ENCODE measurements around the gene C2orf92.
"Not testable (repeated sequence)": the region's sequence is repeated elsewhere in the genome, so short reads cannot be mapped to it uniquely, and the experiment has no call there.

Gene C2orf92

DNA sequence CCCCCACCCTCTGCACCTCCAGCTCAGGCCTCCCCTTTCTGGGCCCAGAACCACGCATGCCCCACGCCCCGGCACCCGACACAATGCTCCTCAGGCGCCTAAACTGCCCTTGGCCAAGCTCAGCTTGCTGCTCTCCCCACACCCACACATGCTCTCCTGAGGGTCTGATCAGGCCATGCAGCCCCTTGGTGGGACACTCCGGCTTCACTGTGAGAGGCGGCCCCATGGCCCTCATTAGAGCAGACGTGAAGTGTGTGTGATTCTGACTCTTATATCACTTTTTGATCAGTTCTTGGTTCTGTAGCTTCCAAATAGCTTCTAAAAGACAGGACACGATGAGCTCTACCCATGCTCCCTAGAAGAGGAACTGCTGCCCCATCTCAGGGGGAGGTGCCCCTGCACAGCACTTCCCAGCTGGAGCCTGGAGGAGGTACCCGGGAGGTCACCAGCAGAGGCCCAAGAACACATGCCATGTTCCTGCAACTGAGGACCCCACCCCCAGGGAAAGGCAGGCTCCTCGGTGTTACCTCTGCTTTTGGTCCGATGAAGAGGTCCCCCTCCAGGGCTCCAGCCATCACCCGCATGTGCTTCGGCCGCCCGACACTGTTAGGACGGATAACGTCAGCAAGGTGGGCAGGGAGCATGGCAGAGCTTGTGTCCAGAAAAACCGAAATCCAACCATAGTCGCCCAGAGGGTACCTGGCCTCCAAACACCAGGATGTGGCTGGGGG, 9.3 kb upstream of the C2orf92 start:
- DNase-seq (ENCODE audit: low spot score): no peak

DNA sequence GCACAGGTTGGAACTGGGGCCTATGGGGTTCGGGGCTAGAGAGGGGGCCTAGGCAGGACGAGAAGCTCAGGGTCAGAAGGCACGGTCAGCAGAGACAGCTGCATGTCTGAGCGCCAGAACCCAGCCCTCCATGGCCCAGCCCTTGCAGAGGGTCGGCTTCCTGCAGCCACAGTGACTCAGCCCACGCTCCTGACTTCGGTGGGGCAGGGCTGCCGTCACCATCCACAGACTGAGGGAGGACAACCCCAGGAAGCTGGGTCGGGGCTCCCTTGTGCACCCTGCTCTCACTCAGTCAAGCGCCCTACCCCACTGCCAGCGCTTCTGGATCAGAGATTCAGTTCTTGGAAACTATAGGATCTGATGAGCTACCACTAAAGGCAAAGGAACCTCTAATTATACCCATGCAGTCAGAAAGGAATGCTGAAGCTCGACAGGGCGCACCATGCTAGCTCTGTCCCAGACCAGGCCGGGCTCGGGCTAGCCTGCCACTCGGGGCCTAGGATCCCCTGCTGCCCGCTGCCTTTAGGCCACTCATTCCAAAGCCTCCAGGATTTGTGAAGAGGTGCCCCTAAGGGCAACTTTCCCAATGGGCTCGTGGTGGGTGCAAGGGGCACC, 8.6 kb upstream of the C2orf92 start:
- no peak for DNase-seq (ENCODE audit: low spot score)

DNA sequence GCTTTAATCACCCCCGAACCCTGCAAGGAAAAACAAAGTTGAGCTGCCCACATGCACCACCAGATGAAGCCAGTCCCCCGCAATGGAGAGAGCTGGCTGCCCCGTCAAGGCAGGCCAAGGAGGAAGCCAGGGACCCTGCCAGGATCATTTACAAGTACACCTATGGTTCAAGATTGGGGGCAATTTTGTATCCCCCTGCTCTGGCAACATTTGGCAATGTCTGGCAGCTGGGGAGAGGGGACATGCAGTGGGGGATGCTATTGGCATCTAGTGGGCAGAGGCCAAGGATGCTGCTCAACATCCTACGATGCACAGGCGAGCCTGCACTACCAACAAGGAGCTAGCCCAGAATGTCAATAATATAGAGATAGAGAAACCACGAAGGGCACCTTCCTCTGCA, 7.6 kb upstream of the C2orf92 start:
- no peak for DNase-seq (ENCODE audit: low spot score)

DNA sequence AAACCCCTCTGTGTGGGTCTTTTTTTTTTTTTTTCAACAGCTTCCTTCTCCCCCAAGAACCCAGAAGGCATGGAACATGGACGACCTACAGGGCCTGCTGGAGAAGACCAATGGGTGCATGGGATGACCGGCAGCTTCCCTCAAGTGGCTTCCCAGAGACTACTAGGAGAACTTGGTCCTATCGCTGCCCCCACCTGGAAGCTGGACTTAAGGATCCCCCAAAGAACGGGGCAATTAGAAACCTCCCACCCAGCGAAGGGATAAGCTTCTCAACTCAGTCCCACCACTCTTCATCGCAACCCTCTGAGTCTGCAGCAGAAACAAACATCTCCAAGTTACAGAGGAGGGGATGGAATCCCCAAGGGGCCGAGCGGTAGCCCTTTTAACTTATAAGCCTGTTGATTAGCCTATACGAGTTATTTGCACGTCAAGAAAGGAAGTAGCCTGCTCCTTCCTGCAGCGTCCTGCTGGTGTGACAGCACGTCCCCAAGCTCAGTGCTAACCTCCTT, 7.1 kb upstream of the C2orf92 start:
- DNase-seq (ENCODE audit: low spot score): no peak

DNA sequence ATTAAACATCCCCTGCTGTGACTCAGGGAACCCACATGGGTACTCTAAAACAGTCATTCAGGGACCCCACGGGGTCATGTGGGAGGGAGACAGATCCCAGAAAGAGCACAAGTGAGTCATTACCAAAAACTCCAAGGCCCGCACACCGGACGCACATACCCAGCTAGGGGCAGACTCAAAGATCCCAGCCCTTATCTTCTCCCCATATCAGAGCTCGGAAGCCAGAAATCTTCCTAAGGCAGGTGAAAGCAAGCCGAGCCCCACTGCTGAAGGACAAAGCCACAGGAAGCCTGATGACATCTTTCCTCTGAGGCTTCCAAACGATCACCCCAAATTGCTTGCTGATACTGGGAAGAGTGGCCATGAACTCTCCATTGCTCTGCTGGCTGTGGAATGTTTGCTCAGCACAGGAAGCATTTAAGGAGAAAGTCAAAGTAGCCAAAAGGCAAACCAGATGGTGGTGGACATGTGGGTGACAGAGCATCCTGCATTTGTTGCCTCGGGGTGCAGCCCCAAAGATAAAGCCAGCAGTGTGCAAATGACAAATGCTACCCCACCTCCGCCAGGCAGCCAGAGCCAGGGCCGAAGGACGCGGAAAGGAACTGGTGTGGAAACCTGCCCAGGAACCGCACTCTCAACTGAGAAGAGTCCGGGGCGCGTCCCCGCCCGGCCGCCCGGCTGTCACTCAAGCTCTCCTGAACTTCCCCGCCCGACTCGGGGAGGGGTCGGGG, 6.5 kb upstream of the C2orf92 start:
- peak; percentile 48 for DNase-seq (ENCODE audit: low spot score)

DNA sequence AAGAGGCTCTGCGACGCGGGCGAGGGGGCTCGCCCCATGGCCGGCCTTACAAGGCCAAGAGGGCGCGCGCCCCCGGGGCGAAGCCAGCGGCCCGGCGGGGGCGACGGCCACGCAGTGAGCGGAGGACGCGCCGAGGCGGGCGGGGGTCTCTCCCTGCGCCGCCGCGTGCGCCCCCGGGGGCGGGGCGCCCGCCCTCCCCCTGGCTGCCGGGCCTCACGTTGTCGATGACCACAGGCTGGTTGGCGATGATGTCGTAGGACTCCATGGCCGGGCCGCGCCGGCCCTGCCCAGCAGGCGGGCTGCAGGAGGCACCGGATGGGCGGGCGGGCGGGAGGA, 5.9 kb upstream of the C2orf92 start:
- no peak for DNase-seq (ENCODE audit: low spot score)

DNA sequence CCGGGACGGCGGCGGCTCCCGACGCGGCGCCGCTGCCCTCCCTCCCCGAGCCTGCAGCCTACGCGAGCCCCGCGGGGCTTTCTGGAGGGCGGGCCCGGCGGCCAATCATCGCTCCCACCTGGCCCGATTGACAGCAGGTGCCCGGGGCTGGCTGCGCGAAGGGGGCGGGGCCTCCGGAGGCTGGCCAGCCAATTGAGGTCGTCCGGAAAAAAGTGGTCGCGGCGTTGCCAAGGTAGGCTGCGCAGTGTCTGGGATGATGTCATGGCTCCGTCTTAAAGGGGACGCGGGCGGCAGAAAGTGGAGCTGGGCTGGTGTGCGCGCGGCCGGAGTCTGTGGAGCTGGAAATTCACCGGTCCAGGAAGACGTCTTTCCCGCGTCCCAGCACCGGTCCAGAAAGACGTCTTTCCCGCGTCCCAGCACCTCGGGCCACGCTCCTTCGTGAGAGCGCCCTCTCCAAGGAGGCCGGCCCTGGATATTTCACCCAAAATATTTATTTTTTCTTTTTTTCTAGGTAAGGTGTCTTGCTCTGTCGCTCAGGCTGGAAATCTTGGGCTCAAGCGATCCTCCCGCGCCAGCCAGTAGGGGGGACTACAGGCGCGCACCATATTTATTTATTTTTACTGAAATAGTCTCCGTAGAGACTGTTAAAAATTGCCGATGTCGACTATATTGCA, 5.4 kb upstream of the C2orf92 start, which contains the start of gene ACTR1B:
TSS of gene ACTR1B (minus strand) at position 83 of the 674 bp plus-strand sequence. CDS start 154 bp downstream, outside the sequence.
- peak; percentile 98 for DNase-seq (ENCODE audit: low spot score)

DNA sequence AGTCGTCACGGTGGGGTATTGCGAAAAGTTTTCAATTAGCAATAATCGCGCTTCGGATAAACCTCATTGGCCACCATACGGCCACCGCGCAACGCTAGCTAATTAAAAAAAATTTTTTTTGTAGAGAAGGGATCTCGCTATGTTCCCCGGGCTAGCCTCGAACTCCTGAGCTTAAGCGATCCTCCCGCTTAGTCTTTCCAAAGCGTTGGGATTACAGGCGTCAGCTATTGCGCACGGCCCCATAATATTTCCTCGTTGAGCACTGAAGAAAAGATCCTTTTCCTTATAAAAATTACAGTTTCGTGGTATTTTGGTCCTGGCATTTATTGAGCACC, 4.9 kb upstream of the C2orf92 start:
- no peak for DNase-seq (ENCODE audit: low spot score)

DNA sequence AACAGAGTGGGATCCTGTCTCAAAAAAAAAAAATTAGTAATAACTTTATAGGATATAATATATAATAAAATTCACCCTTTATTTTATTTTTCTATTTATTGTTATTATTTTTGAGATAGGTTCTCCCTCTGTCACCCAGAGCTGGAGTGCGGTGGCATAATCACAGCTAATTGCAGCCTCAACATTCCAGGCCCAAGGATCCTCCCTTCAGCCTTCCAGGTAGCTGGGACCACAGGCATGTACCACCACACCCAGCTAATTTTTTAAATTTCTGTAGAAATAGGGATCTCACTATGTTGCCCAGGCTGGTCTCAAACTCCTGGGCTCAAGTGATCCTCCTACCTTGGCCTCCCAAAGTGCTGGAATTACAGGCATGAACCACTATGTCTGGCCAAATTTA, 958 bp downstream of the C2orf92 start:
- no peak for DNase-seq (ENCODE audit: low spot score)

DNA sequence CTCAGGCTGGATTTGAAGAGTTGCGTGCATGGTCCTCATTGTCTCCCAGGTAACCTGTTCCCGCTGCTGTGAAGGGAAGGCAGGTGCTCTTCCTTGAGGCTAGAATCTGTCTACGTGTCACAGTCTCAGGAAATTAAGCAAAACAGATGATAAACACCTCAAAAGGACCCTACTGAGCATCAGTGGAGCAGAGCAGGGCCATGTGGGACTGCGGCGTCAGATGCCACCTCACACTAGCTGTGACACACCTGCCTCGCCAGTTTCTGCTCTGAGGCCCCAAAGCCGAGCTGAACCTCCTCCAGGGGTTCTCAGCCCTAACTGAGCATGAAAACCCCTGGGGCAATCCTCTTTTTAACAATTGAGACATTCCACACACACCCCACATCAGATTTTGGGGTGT, 2.0 kb downstream of the C2orf92 start:
- no peak for DNase-seq (ENCODE audit: low spot score)

DNA sequence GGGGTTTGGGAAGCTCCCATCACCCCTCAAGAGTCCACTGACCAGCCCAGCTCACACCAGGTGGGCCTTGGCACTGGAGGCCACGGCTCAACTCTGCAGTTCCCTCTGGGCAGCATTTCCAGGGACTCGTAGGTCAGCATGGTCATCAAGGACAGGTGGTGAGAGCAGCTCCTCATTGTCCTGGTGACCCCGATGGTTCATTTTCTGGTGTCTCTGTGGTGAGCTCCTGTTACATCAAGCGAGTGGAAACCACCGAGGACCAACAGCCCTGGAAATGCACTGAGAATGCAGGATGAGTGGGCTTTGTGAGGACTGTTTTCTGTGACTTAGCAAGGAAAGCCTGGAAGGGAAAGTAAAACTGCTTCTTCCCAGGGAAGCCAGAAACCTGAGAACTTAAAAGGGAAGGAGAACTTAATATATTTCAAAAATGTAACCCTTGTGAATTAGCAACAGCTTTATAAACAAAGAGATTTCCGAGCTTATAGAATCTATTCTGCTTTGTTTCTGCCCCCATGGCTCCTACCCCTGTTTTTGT, 3.2 kb downstream of the C2orf92 start:
- not testable (repeated sequence) for DNase-seq (ENCODE audit: low spot score)

DNA sequence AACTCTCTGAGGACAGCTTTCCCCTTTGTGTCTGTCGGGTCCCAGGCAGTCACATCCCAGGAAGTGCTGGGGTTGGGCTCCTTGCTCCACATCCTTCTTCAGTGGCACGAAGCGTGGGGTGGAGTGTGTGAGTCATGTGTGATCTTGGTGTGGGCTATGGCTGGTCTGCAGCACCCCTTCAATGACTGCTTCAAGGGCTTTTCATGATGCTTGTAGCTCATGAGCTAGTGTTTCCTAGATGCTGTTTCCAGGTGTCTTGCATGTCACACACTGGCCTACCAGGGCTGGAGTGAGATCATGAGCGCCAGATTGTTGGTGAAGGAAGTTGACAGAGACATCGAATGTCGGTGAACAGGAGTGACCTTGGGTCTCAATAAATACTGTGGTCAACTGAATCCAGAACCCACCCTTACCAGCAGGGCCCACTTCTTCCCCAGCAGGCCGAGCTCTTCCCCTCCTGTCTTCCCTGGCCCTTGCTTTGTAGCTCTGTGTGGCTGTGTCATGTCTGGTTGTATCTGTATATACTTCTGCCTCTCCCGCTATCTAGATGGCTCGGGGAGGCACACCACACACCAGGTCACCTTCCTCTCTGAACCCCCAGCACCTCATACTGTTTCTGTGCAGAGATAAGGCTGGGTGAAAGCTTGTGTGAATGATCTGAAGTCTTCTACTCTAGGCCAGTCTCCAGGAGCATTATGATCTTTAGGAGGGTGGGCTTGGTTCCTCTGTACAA, 3.8 kb downstream of the C2orf92 start:
- no peak for DNase-seq (ENCODE audit: low spot score)

DNA sequence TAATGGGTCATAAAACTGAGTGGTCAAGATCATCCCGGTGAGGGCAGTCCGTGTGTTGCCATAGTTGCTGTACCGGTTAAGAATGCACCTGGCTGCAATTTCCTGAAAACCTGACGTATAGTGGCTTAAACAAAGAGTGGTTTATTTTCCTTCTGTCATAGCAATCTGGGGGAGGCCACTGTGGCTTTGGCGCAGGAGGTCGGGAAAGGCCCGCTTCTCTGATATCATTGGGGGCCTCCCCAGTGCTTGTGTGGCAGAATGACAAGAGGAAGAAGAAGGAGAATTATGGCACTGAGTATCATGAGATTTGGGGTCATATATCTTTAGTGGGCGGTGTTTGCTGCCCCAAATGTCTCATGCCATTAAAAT, 4.4 kb downstream of the C2orf92 start:
- no peak for DNase-seq (ENCODE audit: low spot score)

DNA sequence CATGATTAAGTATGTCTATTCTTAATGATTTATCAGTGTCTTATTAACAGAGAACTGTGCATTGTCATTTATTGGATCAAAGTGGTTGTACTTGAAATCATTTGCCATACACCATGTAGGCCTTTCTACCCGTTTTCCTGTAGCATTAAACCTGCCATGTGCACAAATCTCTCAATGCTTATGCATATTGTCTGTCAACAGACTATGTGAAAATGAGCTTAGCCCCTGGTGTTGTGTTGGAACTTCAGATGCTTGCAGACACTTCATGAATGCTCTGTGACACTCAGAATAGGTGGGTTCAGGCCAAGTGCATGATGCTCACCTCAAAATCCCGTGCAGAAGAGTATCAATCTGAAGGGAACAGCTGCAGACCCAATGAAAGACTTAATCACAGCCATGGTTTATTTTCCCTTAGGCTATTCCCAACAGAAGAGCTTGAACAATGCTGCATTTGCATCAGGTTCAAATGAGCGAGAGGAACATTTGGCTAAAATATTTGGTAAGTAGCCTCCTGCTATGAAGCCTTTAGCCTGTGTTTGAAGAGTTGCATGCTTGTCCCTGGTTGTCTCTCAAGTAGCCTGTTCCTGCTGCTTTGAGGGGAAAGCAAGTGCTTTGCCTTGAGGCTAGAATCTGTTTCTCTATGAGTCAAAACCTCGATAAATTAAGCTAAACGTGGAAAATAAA, 6.1 kb downstream of the C2orf92 start:
- no peak for DNase-seq (ENCODE audit: low spot score)

DNA sequence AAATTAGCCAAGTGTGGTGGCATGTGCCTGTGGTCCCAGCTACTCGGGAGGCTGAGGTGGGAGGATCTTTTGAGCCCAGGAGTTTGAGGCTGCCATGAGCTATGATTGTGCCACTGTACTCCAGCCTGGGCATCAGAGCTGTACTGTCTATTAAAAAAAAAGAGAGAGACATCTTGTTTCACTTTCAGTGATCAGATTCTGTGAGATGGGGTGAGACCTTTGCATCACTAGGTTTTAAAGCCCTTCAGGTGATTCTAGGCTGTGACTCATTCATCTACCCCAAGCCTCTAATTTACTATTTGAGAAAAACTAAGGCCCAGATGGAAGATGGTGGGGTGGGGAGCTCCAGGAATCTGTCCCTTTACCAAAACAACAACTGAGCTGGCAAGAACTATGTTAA, 7.1 kb downstream of the C2orf92 start:
- no peak for DNase-seq (ENCODE audit: low spot score)

DNA sequence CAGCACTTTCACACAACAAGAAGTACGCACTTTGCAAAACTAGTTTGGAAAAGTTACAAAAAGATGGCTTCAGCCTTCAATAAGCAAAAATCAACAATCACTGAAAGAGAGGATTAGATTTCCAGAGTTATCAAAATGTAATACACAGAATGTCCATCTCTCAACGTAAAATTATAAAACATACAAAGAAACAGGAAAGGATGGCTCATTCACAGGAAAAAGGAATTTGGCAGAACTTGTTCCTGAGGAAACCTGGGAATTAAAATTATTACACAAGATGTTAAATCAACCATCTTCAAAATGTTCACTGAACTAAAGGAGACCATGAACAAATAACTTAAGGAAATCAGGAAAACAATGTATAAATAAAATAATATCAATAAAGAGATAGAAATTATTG, 8.0 kb downstream of the C2orf92 start:
- DNase-seq (ENCODE audit: low spot score): no peak

DNA sequence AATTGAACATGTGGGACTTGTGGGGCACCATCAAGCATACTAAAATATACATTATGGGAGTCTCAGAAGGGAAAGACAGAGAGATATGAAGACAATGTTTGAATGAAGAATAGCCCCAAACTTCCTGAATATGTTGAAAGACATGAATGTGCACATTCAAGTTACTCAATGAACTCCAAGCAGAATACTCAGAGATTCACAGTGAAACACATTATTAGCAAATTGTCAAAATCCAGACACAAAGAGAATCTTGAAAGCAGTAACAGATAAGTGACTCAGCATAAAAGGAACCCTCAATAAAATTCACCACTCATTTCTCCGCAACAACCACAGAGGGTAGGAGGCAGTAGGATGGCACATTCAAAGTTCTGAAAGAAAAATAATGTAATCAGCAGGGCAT, 8.8 kb downstream of the C2orf92 start:
- DNase-seq (ENCODE audit: low spot score): no peak

DNA sequence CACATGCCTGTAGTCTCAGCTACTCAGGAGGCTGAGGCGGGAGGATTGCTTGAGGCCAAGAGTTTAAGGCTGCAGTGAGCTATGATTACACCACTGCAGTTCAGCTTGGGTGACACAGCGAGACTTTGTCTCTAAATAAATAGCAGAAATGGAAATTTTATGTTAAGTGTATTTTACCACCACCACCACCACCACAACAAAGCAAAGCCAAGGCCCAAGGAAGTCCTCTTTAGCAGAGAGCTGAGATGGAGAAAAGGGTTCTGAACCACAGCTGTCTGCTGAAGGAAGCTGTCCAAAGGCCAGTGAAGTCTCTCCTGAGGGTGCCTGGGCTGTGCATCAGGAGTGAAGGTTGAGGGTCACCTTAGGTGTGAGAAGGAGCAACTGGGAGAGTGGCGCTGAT, 17.7 kb downstream of the C2orf92 start:
- not testable (repeated sequence) for DNase-seq (ENCODE audit: low spot score)

DNA sequence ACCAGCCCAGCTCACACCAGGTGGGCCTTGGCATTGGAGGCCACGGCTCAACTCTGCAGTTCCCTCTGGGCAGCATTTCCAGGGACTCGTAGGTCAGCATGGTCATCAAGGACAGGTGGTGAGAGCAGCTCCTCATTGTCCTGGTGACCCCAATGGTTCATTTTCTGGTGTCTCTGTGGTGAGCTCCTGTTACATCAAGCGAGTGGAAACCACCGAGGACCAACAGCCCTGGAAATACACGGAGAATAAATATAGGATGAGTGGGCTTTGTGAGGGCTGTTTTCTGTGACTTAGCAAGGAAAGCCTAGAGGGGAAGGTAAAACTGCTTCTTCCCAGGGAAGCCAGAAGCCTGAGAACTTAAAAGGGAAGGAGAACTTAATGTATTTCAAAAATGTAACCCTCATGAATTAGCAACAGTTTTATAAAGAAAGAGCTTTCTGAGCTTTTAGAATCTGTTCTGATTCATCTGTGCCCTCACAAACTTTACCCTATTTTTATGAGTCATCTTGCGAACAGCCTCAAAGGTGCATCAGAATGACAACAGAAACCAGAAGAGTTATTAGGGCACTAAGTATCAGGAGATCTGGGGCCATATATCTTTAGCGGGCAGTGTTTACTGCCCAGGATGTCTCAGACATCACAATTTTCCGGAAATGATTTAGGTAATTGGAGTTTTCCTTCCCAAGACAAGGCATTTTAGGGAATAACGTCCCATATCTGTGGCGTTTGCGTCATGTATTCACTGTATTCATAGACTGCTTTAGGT, 18.7 kb downstream of the C2orf92 start:
- no peak for DNase-seq (ENCODE audit: low spot score)

DNA sequence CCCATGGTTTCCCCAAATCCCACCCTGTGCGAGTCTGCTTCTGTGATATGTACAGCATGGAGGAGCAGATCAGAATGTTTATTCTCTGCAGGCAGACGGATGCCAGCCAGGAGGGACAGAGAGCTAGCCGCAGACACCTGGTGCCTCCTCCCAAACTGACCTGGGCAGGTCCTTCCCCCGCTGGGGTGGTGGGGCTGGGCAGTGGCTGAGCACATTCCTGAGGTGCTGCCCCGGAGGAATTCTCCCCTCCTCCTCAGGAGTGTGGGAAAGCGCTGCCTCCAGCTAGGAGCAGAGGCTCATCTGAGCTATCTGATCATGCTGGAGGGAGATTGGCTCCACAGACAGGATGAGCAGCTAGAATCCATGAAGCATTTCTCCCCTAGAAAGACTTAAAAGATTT, 21.7 kb downstream of the C2orf92 start:
- DNase-seq (ENCODE audit: low spot score): no peak

All from hematopoietic multipotent progenitor cell treated with erythropoietin and hydrocortisone succinate and interleukin-3 and kit ligand, for 15 days (in vitro differentiated cells).